K562 (cell line): ENCODE data around the gene RGMB.

ENCODE experiments used
- TBL1XR1 ChIP-seq, 2 experiments: IDR thresholded peaks; 2 replicates each; pipeline ENCODE4 v1.6.1; 2012; ENCODE audit warnings: improper control_type of control experiment in 2 of 2, low read length in 2 of 2, mild to moderate bottlenecking in 1 of 2
- TEAD2 ChIP-seq: fragments of 450-650 bp; IDR thresholded peaks from 2 replicates; pipeline ENCODE4 v1.6.1; 2016; ENCODE audit warnings: missing genetic modification characterization, control low read depth, missing compliant biosample characterization
- ZNF444 ChIP-seq: fragments of 250-450 bp; sonication (Bioruptor Pico); IDR thresholded peaks from 2 replicates; pipeline ENCODE4 v1.4.0; 2020; ENCODE audit warnings: mild to moderate bottlenecking, moderate library complexity

DNA sequence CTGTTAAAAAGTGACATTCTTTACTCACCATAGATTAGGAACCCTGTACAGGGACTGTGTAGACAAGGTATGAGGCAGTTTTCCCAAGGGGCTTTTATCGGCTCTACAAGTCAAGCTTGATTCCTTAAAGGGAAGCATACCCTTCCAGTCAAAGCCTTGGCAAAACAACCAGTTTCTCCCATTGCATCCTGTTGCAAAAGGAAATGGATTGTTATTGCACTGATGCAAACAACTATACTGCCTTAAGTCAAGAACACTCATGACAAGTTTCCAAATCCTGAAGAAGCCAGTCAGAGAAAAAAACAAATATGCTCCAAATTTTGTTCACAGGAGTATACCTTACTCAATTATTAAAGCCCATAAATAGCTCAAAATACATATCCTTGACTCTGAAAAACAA, 67.5 kb downstream of the RGMB start:
- TF ChIP-seq TEAD2 (tag) = no peak
- no peak for TF ChIP-seq ZNF444
- TF ChIP-seq TBL1XR1 (IDR thresholded peaks at IDR 0.05; ENCODE audit: low read length in 2 of 2) = no peak
